T-helper 1 cell treated with Interleukin-12 subunit alpha and Interleukin-12 subunit beta and Interleukin-4 antibody, amounts not matched to agents 30 ng/mL and 1 ng/mL, for 36 hours (primary cell): Measurements from ENCODE around the gene ADGRV1. TPM values are rescaled to one million over a fixed set of nuclear protein-coding genes. Genes with fewer than 3 reads are reported as not detected.
"Not testable (repeated sequence)": the region's sequence is repeated elsewhere in the genome, so short reads cannot be mapped to it uniquely, and the experiment has no call there.

ENCODE experiments used
- intact Hi-C: fragments of 100-400 bp; cut with micrococcal nuclease; formaldehyde crosslinking; loops from one replicate; pipeline ENCODE4 v1.15.1; 2024
- total RNA-seq: library from RNA; stranded (reverse); gene quantifications from 2 replicates; pipeline ENCODE4 v1.2.3, GENCODE V29; 2022

Gene ADGRV1
- total RNA-seq, 1 donor from 2014 or later = 0.05 TPM

- intact Hi-C loops = loop anchor here (2.0 kb wide), 1 partner anchor 73 kb away; no protein-coding TSS in a partner anchor
Observed at GRCh38 chr5:90709323-90710155, 150.9 kb downstream of the ADGRV1 start.

DNA sequence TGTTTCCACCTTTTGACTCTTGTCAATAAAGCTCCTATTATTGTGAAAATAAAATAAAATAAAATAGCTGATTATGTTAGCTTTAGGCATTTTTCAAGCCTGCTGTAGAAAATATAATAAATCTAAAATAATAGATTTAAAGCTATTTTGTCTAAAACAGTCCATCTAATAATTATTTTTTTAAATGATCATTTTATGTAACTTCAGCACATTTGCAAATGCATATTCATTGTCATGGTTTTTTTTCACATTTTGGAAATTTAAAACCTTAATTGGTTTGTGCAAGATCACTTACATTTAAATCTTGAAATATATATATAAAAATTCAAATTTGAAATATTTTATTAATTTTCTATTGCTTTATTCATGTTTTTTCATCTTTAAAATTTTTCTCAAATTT, 159.8 kb downstream of the ADGRV1 start:
- intact Hi-C loops = no loop called here

- intact Hi-C loops = no loop called here
Observed at GRCh38 chr5:90739567-90739966, 181.0 kb downstream of the ADGRV1 start.

DNA sequence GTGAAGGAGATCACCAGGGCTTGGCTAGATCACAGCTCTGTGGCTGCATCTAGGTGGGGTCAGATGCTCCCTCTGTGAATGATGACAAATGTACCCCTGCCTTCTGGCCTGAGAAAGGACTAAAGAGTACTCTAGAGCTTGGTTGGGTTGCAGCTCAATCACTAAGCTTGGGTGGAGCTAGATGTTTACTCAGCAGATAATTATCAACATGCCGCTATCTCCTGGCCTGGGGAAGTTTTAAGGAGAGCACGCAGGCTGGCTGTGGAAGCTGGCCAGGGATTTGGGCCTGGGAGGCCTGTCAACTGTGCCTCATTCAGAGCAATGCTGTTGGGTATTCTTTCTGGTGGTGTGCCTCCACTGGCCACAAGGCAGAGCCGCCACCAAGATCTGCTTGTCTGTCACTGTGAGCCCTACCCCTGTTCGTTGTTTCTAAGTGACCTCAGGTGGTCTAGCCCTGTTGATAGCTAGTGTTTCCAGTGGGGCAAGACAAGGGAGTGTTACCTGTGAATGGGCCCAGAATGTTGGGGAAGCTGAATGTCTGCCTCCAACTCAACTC, 181.7 kb downstream of the ADGRV1 start:
- intact Hi-C loops = no loop called here

DNA sequence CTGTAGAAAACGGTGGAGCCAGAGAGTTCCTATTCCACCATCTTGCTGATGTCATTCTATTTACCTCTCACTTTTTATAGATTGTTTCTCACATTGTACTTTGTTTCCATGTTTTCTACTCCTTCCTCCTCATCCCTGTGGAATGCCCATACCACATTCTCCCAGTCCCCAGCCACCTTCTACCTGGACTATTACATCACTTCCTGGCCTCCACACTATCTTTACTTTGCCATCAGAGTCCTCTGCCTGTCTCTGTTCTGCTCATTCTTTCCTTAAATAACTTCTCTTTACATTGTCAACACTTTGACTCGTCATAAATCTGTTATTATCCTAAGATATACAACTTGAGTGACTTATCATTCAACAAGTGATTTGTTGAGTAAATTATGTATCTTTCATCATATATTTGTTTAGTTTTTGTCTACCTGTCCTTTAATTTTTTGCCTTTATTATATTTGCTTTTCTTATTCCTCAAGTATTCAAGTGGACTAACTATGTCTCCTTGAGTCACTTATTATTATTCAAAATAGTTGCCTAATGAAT, 182.5 kb downstream of the ADGRV1 start:
- intact Hi-C loops = no loop called here

DNA sequence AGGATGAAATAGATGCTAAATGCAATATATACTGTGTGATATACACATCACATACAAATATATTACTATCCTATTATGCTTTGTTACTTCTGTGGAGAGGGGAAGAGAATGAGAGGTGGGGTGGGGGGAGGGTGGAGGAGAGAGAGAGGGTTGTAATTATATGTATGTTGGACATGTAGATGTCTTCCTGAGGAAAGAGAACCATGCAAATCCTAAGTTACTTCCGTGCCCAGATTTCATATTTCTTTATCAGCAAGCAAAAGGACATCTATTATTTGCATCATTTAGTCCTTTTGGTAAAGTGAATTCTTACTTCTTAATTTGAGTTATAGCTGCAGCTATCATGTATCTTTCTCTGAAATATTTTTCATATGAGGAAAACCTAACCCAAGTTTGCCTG, 187.5 kb downstream of the ADGRV1 start:
- intact Hi-C loops = no loop called here

- intact Hi-C loops = no loop called here
Observed at GRCh38 chr5:90747175-90747574, 188.6 kb downstream of the ADGRV1 start.

- intact Hi-C loops = no loop called here
Observed at GRCh38 chr5:90747693-90748092, 189.1 kb downstream of the ADGRV1 start.

GRCh38 chr5:90759119-90759518, 200.5 kb downstream of the ADGRV1 start:
- intact Hi-C loops = no loop called here

- intact Hi-C loops = no loop called here
Observed at GRCh38 chr5:90767710-90768109, 209.1 kb downstream of the ADGRV1 start.

DNA sequence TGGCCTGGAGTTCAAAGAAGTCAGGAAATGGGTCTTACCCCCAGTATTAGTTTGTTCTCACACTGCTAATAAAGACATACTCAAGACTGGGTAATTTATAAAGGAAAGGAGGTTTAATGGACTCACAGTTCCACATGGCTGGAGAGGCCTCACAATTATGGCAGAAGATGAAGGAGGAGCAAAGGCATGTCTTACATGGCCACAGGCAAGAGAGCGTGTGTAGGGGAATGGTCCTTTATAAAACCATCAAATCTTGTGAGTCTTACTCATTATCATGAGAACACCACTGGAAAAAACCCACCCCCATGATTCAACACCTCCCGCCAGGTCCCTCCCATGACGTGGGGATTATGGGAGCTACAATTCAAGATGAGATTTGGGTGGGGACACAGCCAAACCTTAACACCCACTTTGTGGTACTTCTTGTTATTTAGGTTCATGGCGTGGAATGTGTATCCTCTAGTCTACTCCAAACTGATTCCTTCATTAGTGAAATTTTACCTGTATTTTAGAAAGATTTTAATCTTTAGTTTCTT, 211.5 kb downstream of the ADGRV1 start:
- intact Hi-C loops = not testable (repeated sequence)

DNA sequence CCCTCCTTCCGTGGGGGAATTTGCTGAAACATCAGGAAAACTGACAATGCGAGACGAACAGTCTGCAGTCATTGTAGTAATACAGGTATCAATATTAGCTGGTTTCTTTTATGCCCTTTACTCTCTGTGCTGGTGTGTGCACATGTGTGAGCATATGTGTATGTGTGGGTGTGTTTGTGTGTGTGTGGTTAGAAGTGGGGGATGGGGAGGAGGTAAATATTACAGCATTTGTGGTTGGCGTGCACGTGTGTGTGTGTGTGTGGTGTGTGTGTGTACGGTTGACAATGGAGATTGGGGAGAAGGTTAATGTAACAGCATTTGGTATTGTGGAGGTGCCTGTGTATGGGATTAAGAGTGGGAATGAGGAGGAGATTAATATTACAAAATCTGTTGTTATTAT, 219.4 kb downstream of the ADGRV1 start:
- intact Hi-C loops = no loop called here

DNA sequence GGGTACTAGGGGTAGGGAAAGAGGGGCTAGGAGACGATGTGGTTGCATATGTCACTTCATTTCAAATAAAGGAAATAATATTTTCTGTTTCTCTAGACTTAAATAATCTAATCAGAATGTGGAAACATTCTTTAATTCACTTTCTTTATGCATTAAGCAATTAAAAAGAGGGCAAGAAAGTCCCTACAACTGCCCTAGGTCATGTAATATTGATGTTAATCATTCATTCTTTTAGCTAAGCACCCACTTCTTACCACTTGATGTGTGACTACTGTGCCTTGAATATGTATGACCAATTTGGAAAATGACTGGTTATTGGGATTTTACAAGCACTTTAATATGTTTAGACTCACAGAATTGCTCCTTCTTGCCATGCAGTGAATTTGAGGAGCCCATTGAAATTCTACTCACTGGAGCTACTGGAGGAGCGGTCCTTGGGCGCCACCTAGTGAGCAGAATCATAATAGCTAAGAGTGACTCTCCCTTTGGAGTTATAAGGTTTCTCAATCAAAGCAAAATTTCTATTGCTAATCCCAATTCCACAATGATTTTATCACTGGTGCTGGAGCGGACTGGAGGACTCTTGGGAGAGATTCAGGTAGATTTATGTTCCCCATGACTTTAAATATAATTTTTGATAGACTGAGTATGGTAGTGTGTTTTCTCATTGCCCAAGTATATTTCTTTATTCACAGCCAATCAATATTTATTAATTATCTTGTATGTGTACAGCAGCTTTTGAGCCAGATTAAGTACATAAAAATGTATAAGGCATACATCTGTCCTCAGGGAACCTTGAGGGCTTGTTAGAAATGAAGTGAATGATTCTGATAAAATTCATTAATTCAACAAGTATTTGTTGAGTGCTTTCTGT, 225.1 kb downstream of the ADGRV1 start:
- intact Hi-C loops = loop anchor here (1.0 to 2.0 kb wide), 4 partner anchors 75 to 519 kb away; no protein-coding TSS in a partner anchor

- intact Hi-C loops = no loop called here
Observed at GRCh38 chr5:90786756-90787155, 228.2 kb downstream of the ADGRV1 start.

GRCh38 chr5:90792725-90793124, 234.1 kb downstream of the ADGRV1 start:
- intact Hi-C loops = no loop called here

- intact Hi-C loops = no loop called here
Observed at GRCh38 chr5:90793183-90793582, 234.6 kb downstream of the ADGRV1 start.

DNA sequence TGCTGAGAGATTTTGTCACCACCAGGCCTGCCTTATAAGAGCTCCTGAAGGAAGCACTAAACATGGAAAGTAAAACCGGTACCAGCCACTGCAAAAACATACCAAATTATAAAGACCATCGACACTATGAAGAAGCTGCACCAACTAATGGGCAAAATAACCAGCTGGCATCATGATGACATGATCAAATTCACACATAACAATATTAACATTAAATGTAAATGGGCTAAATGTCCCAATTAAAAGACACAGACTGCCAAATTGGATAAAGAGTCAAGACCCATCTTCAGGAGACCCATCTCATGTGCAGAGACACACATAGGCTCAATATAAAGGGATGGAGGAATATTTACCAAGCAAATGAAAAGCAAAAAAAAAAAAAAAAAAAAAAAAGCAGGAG, 238.3 kb downstream of the ADGRV1 start:
- intact Hi-C loops = not testable (repeated sequence)

DNA sequence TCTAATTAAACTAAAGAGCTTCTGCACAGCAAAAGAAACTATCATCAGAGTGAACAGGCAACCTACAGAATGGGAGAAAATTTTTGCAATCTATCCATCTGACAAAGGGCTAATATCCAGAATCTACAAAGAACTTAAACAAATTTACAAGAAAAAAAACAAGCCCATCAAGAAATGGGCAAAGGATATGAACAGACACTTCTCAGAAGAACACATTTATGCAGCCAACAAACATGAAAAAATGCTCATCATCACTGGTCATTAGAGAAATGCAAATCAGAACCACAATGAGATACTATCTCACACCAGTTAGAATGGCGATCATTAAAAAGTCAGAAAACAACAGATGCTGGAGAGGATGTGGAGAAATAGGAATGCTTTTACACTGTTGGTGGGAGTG, 241.5 kb downstream of the ADGRV1 start:
- intact Hi-C loops = not testable (repeated sequence)

- intact Hi-C loops = not testable (repeated sequence)
Observed at GRCh38 chr5:90800515-90800914, 241.9 kb downstream of the ADGRV1 start.

GRCh38 chr5:90802474-90803317, 244.1 kb downstream of the ADGRV1 start:
- intact Hi-C loops = loop anchor here (1.0 kb wide), 1 partner anchor 617 kb away; no protein-coding TSS in a partner anchor
